ENCODE measurements around the gene LCN6. TPM values are rescaled to one million over a fixed set of nuclear protein-coding genes. Genes with fewer than 3 reads are reported as not detected.

LCN6 gene
- total RNA-seq, 1 donor from 2014 or later, result not detected

Small RNA genes lying within 50 kb of the gene (microRNA-seq; reads per million reads assigned to microRNA genes)
- gene MIR6722, result not detected

Other genes starting within 250 kb of the LCN6 start
- gene NOTCH1, start 202.5 kb downstream of the LCN6 start, total RNA-seq, result 34.1 and 35.5 TPM in 2 replicates
- 12.3 and 15.5 TPM in 2 replicates for gene EGFL7, start 85.6 kb downstream of the LCN6 start, total RNA-seq
- 30.8 and 38.0 TPM in 2 replicates for gene AGPAT2, start 61.1 kb downstream of the LCN6 start, total RNA-seq
- gene DIPK1B, start 36.0 kb downstream of the LCN6 start, total RNA-seq, result 22.4 and 23.2 TPM in 2 replicates
- not detected in 2 replicates for gene LCN10, start 5.6 kb downstream of the LCN6 start, total RNA-seq
- not detected in 2 replicates for gene LCN8, start 9.7 kb upstream of the LCN6 start, total RNA-seq
- not detected in 2 replicates for gene LCN15, start 16.0 kb upstream of the LCN6 start, total RNA-seq
- gene TMEM141, start 42.8 kb upstream of the LCN6 start, total RNA-seq, result 40.8 and 46.4 TPM in 2 replicates
- 0.84 and 1.3 TPM in 2 replicates for gene CCDC183, start 47.8 kb upstream of the LCN6 start, total RNA-seq
- 62.0 and 69.4 TPM in 2 replicates for gene RABL6, start 59.4 kb upstream of the LCN6 start, total RNA-seq
- 3.3 and 4.2 TPM in 2 replicates for gene AJM1, start 94.0 kb upstream of the LCN6 start, total RNA-seq
- 192 and 215 TPM in 2 replicates for gene PHPT1, start 100.9 kb upstream of the LCN6 start, total RNA-seq
- 8.5 and 9.3 TPM in 2 replicates for gene MAMDC4, start 103.8 kb upstream of the LCN6 start, total RNA-seq
- gene EDF1, start 117.8 kb upstream of the LCN6 start, total RNA-seq, result 364 and 367 TPM in 2 replicates
- gene TRAF2, start 138.0 kb upstream of the LCN6 start, total RNA-seq, result 12.5 and 14.4 TPM in 2 replicates
- gene FBXW5, start 196.2 kb upstream of the LCN6 start, total RNA-seq, result 67.7 and 70.4 TPM in 2 replicates
- 0.77 and 1.6 TPM in 2 replicates for gene C8G, start 196.7 kb upstream of the LCN6 start, total RNA-seq
- not detected in 2 replicates for gene LCN12, start 203.7 kb upstream of the LCN6 start, total RNA-seq
- 5.0 and 5.6 TPM in 2 replicates for gene PTGDS, start 229.0 kb upstream of the LCN6 start, total RNA-seq
- gene LCNL1, start 234.5 kb upstream of the LCN6 start, total RNA-seq, result 0.22 and 0.45 TPM in 2 replicates
- 15.3 and 18.8 TPM in 2 replicates for gene PAXX, start 243.9 kb upstream of the LCN6 start, total RNA-seq
- gene CLIC3, start 248.0 kb upstream of the LCN6 start, total RNA-seq, result 0.39 and 0.48 TPM in 2 replicates

Measured in astrocyte (in vitro differentiated cells and primary cell).